ENCODE measurements around the gene TNFRSF14.

DNA sequence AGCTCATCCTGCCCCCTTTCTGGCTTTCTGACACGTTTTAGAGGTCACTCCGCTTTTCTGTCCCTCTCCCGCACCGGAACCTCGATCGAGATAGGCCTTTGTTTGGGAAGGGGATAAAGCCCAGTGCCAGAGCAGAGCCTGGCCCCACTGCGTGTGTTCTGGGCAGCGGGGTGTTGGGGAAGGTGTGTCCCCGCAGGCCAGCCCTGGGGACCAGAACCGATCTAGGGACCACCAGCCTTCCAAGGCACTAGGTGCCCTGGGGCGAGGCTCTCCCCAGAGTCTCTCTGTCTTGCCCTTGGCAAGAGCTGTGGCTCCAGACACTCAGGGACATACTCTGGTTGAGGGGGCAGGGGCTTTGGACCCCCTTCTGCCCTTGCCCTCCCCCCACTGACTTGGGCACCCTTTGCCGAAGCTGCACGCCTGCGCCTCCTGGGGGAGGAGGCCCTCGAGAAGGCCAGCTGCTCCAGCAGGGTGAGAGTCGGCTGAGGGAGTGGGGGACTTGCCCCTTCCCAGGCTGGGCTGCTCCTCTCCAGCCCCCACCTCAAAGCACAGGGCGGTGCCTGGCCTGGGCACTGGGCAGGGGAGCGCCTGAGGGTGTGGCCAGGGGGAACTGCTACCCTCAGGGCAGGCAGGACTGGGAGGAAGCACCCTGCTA is 46.8 kb downstream of the TNFRSF14 start:
- TF ChIP-seq, protein P1, sequence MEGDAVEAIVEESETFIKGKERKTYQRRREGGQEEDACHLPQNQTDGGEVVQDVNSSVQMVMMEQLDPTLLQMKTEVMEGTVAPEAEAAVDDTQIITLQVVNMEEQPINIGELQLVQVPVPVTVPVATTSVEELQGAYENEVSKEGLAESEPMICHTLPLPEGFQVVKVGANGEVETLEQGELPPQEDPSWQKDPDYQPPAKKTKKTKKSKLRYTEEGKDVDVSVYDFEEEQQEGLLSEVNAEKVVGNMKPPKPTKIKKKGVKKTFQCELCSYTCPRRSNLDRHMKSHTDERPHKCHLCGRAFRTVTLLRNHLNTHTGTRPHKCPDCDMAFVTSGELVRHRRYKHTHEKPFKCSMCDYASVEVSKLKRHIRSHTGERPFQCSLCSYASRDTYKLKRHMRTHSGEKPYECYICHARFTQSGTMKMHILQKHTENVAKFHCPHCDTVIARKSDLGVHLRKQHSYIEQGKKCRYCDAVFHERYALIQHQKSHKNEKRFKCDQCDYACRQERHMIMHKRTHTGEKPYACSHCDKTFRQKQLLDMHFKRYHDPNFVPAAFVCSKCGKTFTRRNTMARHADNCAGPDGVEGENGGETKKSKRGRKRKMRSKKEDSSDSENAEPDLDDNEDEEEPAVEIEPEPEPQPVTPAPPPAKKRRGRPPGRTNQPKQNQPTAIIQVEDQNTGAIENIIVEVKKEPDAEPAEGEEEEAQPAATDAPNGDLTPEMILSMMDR (conservative IDR thresholded peaks at IDR 0.05; ENCODE audit: low read depth, low read length) = no peak
- TF ChIP-seq EZH2phosphoT487 (IDR thresholded peaks at IDR 0.05; ENCODE audit: borderline replicate concordance, low read length) = no peak

All from PC-3 (cell line).